ENCODE measurements around the gene OBP2A. TPM values are rescaled to one million over a fixed set of nuclear protein-coding genes. Genes with fewer than 3 reads are reported as not detected.
"Not testable (repeated sequence)": the region's sequence is repeated elsewhere in the genome, so short reads cannot be mapped to it uniquely, and the experiment has no call there.

Gene OBP2A, protein sequence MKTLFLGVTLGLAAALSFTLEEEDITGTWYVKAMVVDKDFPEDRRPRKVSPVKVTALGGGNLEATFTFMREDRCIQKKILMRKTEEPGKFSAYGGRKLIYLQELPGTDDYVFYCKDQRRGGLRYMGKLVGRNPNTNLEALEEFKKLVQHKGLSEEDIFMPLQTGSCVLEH
- total RNA-seq (2021; fragmentation: NEBNext Ultra II Directional; extraction: Animal tissue kit (Norgen Biotek cat#: 25700)) (not detected in 2 replicates), polyA plus RNA-seq (2011; rRNA removed) (not detected in 2 replicates), polyA minus RNA-seq (2011; rRNA and poly(A)+ RNA removed) (not detected in 2 replicates)
- not detected for polyA plus RNA-seq (2011; cell fraction: cytosol; rRNA removed)
- not detected for polyA plus RNA-seq (2011; cell fraction: nucleus; rRNA removed)
- polyA plus RNA-seq (2012, experiment 1 of 2), result not detected in 4 replicates
- not detected for polyA plus RNA-seq (2012, experiment 2 of 2)
- not detected for polyA plus RNA-seq (2013, experiment 1 of 2)
- polyA plus RNA-seq (2013, experiment 2 of 2), result not detected
- not detected for polyA minus RNA-seq (2011; cell fraction: cytosol; rRNA and poly(A)+ RNA removed)
- polyA minus RNA-seq (2011; cell fraction: nucleus; rRNA and poly(A)+ RNA removed), result not detected
- long read RNA-seq, experiment 1, result 0 reads
- long read RNA-seq, experiment 2, result 0 reads

DNA sequence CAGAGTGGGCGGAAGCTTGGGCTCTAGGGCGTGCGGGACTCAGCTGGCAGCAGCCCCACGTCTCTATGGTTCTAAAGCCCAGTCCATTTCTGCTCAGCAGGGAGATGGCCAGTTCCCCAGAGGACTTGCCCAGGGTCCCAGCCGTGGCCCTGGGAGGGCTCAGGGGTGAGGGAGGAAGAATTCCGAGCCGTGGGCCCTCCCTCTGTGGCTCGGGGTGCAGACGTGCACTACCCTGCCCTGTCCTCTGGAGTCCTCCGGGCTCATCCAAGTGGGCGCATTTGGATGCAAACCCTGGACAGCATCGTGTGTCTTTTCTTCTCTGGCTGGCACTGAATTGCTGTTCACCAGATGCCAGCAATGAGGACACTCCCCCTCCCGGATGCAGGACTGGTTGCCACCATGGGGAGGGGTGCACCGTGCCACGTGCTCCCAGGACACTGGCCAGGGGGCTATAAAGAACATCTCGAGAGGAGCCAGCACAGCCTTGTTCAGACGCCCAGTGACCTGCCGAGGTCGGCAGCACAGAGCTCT is at the start of gene OBP2A:
TSS of gene OBP2A (plus strand) at position 481 of the 531 bp plus-strand sequence. CDS start 55 bp downstream, outside the sequence.
- WGBS, 2 experiments (ENCODE audit: extremely low coverage in 1 of 2, insufficient coverage in 1 of 2, insufficient read length in 1 of 2, insufficient replicate concordance in 2 of 2, low coverage in 1 of 2, low lambda C conversion rate in 2 of 2, missing lambda C conversion rate in 1 of 2), result 69% methylated on average over 10 of the region's 19 CpGs; no CpG with 5 or more reads in 1 of the 2 experiments
- H2AK5ac ChIP-seq (ENCODE audit: low read depth, low read length); DNase-seq (ENCODE audit: low read depth in 1 of 2, low spot score in 2 of 2); H3K18ac ChIP-seq (ENCODE audit: extremely low read depth, low read length); POLR2A ChIA-PET (ENCODE audit: partially characterized antibody); H3K36me3 ChIP-seq (ENCODE audit: control insufficient read depth in 2 of 4, insufficient read depth in 4 of 4, low read length in 3 of 4); H2BK120ac ChIP-seq (replicated peaks; ENCODE audit: low read depth, low read length); H3K27ac ChIP-seq (ENCODE audit: low read depth, low read length); H4K5ac ChIP-seq (ENCODE audit: insufficient read length, low read depth, low read length); H2BK15ac ChIP-seq (ENCODE audit: low read length); H3K4ac ChIP-seq (replicated peaks; ENCODE audit: insufficient read length, low read depth, low read length); H3K4me2 ChIP-seq (ENCODE audit: insufficient read depth in 1 of 2, low read depth in 2 of 2, low read length in 2 of 2); H3K79me2 ChIP-seq (ENCODE audit: control insufficient read depth in 1 of 2, insufficient read depth in 2 of 2, low read length in 2 of 2); H2BK12ac ChIP-seq (ENCODE audit: low read depth, low read length); H2AFZ ChIP-seq (ENCODE audit: low read length); FAIRE-seq; H3K23me2 ChIP-seq (ENCODE audit: low read depth, low read length); H4K20me1 ChIP-seq (replicated peaks in 1 of 2; ENCODE audit: control insufficient read depth in 1 of 2, insufficient read depth in 2 of 2, low read length in 2 of 2); H3K4me3 ChIP-seq (ENCODE audit: extremely low read depth in 1 of 4, insufficient read depth in 2 of 4, low read depth in 3 of 4, low read length in 4 of 4); H3K56ac ChIP-seq (replicated peaks; ENCODE audit: insufficient read length, low read depth, low read length); H3K79me1 ChIP-seq (ENCODE audit: low read depth, low read length); H4K91ac ChIP-seq (replicated peaks; ENCODE audit: insufficient read length, low read length); H3K23ac ChIP-seq (ENCODE audit: insufficient read length); H2BK5ac ChIP-seq (ENCODE audit: low read depth, low read length); H3K9me3 ChIP-seq (ENCODE audit: insufficient read depth in 2 of 2, low read depth in 1 of 2, low read length in 1 of 2); H3K9ac ChIP-seq (replicated peaks in 1 of 4; ENCODE audit: extremely low read depth in 1 of 4, low read depth in 3 of 4, low read length in 3 of 4); H3K27me3 ChIP-seq (replicated peaks in 1 of 4; ENCODE audit: control insufficient read depth in 3 of 4, extremely low read depth in 1 of 4, insufficient read depth in 3 of 4, low read length in 3 of 4); H2BK20ac ChIP-seq (ENCODE audit: low read length); H4K8ac ChIP-seq (ENCODE audit: extremely low read depth, insufficient read depth, low read length); CTCF ChIA-PET (ENCODE audit: partially characterized antibody); H3K14ac ChIP-seq (ENCODE audit: insufficient read length); H3K4me1 ChIP-seq (replicated peaks in 1 of 4; ENCODE audit: control insufficient read depth in 3 of 4, insufficient read depth in 4 of 4, low read length in 3 of 4): not testable (repeated sequence)

Measured in H1 (cell line).